Psoas muscle (tissue), 8 donors: ENCODE data around the gene ASTN1. TPM values are rescaled to one million over a fixed set of nuclear protein-coding genes. Genes with fewer than 3 reads are reported as not detected.

Experiments
- ATAC-seq, 4 donors: fragments of 200-7000 bp; cut with Tn5 transposase; one replicate each; pipeline ENCODE4 v1.9.1; 2020; ENCODE audit warnings: moderate library complexity in 3 of 4, mild to moderate bottlenecking in 2 of 4
- DNase-seq, 2 donors: peaks; one replicate each; pipeline ENCODE4 v3.0.0-alpha.2; 2020
- H3K27ac ChIP-seq: fragments of 200-600 bp; one replicate; pipeline ENCODE4 v1.8.0; 2022
- H3K27me3 ChIP-seq, 3 donors: fragments of 200-600 bp in 1 of 3; one replicate each; pipeline versions ENCODE4 v1.6.1 to v1.8.0; 2013 to 2022; ENCODE audit warnings: low read length in 2 of 3, mild to moderate bottlenecking in 2 of 3, moderate library complexity in 1 of 3; ENCODE audit not compliant: insufficient read depth in 3 of 3
- H3K36me3 ChIP-seq, 2 donors: fragments of 200-600 bp in 1 of 2; one replicate each; pipeline versions ENCODE4 v1.6.1 to v1.8.0; 2013 to 2022; ENCODE audit warnings: low read depth in 1 of 2, mild to moderate bottlenecking in 1 of 2, moderate library complexity in 1 of 2; ENCODE audit not compliant: insufficient read depth in 1 of 2
- H3K4me1 ChIP-seq: fragments of 200-600 bp; one replicate; pipeline ENCODE4 v1.8.0; 2022
- H3K4me3 ChIP-seq: fragments of 200-600 bp; one replicate; pipeline ENCODE4 v1.8.0; 2022; ENCODE audit warnings: mild to moderate bottlenecking
- H3K9me3 ChIP-seq: fragments of 200-600 bp; one replicate; pipeline ENCODE4 v1.8.0; 2022
- WGBS, 3 donors: extraction: QIAGEN DNeasy Blood & Tissue Kit; methylation state at CpG; one replicate each; pipeline versions ENCODE4 v1.1.6 to v1.1.7; 2013; 5-methylcytosine and 5-hydroxymethylcytosine counted together
- intact Hi-C, 2 donors: fragments of 100-400 bp; cut with DNase I; formaldehyde crosslinking; loops; one replicate each; pipeline versions ENCODE4 v1.11.0 to v1.14.2; 2022
- polyA plus RNA-seq, 3 donors: library from polyadenylated mRNA; stranded (reverse); fragments of 200-250 nt; gene quantifications; one replicate each; pipeline ENCODE4 v1.2.3, GENCODE V29; 2013
- total RNA-seq, 4 donors: library from RNA; stranded (reverse); fragmentation: NEBNext Ultra II Directional in 2 of 4; extraction: Animal tissue kit (Norgen Biotek cat#: 25700) in 2 of 4; gene quantifications; one replicate each; pipeline versions ENCODE4 v1.2.1 to v1.2.4, GENCODE V29; 2021 to 2023
- TF ChIP-seq, protein P1 (sequence below): fragments of 200-600 bp; IDR thresholded peaks from one replicate; pipeline ENCODE4 v1.8.0; 2022; ENCODE audit warnings: antibody characterized with exemption
- donor health status: healthy with polysubstance abuse.
- donor health status: DM: no; HTN: no; CAD: no; lungs with moderate emphysema.
- donor health status: Bipolar disorder and iron deficiency.
- donor health status: healthy.
- donor health status: DM: yes; HTN: yes; CAD: no.
- donor health status: DM: no; HTN: no; CAD: no.
- donor health status: DM: no; HTN: no; CAD: no.
- donor health status: DM: yes; HTN: yes; CAD: no.

ASTN1 gene
- total and polyA plus RNA-seq, 7 donors, result 0.03 to 0.51 (median 0.11) TPM; not detected in 1

DNA sequence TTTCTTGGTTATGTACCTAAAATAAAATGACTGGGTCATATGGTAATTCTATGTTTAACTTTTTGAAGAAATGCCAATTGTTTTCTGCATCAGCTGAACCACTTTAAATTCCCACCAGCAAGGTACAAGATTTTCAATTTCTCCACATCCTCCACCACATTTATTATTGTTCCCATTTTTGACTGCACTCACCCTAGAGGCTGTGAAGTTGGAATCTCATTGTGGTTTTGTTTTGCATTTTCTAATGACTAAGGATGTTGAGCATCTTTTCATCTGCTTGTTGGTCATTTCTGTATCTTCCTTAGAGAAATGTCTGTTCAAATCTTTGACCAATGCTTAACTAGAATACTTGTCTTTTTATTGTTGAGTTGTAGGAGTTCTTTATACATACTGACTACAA, 72.5 kb downstream of the ASTN1 start:
- intact Hi-C loops, result no loop called here
- no peaks in the 10 kb centered on the region for H3K36me3 ChIP-seq
- ATAC-seq, result no peak
- no peak for DNase-seq
- TF ChIP-seq, protein P1, sequence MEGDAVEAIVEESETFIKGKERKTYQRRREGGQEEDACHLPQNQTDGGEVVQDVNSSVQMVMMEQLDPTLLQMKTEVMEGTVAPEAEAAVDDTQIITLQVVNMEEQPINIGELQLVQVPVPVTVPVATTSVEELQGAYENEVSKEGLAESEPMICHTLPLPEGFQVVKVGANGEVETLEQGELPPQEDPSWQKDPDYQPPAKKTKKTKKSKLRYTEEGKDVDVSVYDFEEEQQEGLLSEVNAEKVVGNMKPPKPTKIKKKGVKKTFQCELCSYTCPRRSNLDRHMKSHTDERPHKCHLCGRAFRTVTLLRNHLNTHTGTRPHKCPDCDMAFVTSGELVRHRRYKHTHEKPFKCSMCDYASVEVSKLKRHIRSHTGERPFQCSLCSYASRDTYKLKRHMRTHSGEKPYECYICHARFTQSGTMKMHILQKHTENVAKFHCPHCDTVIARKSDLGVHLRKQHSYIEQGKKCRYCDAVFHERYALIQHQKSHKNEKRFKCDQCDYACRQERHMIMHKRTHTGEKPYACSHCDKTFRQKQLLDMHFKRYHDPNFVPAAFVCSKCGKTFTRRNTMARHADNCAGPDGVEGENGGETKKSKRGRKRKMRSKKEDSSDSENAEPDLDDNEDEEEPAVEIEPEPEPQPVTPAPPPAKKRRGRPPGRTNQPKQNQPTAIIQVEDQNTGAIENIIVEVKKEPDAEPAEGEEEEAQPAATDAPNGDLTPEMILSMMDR, result no peak
- H3K9me3 ChIP-seq, result no peaks in the 10 kb centered on the region
- no peaks in the 10 kb centered on the region for H3K4me1 ChIP-seq
- H3K27me3 ChIP-seq, result no peaks in the 10 kb centered on the region
- H3K4me3 ChIP-seq, result no peak overlapping the region
- no peak overlapping the region for H3K27ac ChIP-seq

DNA sequence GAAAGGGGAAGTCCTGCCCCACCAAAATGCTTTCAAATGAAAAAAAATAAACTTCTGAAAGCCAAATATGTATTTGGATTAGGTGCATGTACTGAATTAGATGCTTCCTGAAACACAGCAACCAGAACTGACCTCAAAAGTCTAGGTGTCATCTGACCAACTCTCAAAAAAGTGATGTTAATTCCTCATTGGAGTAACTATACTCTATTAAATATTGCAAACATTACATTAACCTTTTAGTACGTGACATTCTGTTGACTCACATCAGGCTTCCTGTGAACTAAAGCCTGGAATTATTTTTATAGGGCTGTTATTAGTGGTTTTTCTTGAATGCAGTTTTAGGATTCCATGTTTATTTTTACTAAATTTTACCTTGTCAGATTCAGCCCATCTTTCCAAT, 73.5 kb downstream of the ASTN1 start:
- no peak overlapping the region for H3K27ac ChIP-seq
- no peaks in the 10 kb centered on the region for H3K9me3 ChIP-seq
- WGBS, 3 donors, result 65 to 74% (median 66%) methylated on average over 1 of the region's 1 CpG
- TF ChIP-seq, protein P1, result no peak
- intact Hi-C loops, result no loop called here
- H3K4me1 ChIP-seq, result no peaks in the 10 kb centered on the region
- H3K4me3 ChIP-seq, result no peak overlapping the region
- DNase-seq (no peak), ATAC-seq (no peak)
- no peaks in the 10 kb centered on the region for H3K36me3 ChIP-seq
- no peaks in the 10 kb centered on the region for H3K27me3 ChIP-seq

DNA sequence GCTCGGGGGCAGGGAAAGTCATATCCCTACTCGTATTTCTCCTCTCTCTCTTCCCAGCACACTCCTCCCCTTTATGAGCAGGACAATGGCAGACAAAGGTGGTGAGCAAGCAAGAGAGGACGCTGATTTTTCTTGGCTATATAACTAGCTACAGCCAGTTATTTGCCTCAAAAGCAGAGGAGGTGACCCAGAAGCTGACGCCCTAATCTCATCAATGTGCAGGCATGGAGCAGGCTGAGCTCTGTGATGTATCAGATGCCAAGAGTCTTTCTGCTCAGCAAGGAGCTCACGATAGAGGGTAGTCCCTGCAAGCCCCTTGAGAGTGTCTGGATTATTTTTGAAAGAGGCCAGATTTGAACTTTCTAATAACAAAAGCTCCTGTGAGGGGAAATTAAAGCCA, 75.5 kb downstream of the ASTN1 start:
- intact Hi-C loops, result no loop called here
- H3K9me3 ChIP-seq, result no peaks in the 10 kb centered on the region
- peaks cover 0 to under 1% (median 0%) of the 10 kb centered on the region in 3 donors for H3K27me3 ChIP-seq
- TF ChIP-seq, protein P1, result no peak
- DNase-seq (no peak), ATAC-seq (no peak)
- no peaks in the 10 kb centered on the region for H3K4me1 ChIP-seq
- no peak overlapping the region for H3K27ac ChIP-seq
- 44 to 49% (median 47%) methylated on average over 5 of the region's 5 CpGs for WGBS, 3 donors
- no peaks in the 10 kb centered on the region for H3K36me3 ChIP-seq
- H3K4me3 ChIP-seq, result no peak overlapping the region

DNA sequence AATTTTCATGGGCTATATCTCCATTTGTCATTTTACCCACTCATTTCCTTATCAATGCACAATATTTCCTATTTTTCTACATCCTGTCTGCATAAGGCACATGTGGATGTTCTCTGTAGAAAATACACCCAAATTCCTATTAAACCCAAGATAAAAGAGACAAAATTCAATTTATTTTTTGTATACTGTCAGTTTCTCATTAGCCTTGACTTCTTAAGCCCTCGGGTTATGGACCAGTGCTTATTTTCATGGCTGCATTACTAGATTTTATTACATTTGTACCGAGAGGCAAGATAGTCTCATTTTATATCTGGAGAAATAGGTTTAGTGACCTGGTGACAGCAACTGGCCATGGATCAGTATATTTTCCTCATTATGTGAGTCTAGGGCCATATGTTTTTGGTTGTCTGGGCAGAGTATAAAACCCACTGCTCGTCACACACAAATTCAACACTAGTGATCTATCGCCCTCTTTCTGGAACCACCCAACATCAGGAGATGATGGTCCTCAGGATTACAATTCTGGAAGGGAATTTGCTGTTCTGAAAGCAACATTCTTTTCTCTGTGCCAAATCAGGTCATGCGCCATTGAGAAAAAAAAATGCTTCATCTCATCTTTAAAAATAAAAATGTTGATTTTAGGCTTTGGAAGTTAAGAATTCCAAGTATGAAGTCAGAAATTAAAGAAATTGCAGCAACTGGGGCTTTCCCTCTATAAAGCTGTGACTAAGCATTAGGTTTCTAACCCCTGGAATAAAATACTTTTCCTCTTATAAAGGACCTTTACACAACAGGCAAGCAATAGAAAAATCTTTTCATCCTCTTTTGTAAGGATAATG, 81.4 kb downstream of the ASTN1 start:
- intact Hi-C loops, result no loop called here
- Histone ChIP-seq H3K36me3 (no peaks in the 10 kb centered on the region), H3K27ac (no peak overlapping the region), H3K9me3 (no peaks in the 10 kb centered on the region), H3K4me3 (no peak overlapping the region), H3K27me3 (peaks cover 0 to 2% (median 0%) of the 10 kb centered on the region in 3 donors), H3K4me1 (no peaks in the 10 kb centered on the region)
- DNase-seq, result no peak
- WGBS, 3 donors, result 62 to 70% (median 64%) methylated on average over 5 of the region's 5 CpGs
- TF ChIP-seq, protein P1, result no peak
- no peak for ATAC-seq

DNA sequence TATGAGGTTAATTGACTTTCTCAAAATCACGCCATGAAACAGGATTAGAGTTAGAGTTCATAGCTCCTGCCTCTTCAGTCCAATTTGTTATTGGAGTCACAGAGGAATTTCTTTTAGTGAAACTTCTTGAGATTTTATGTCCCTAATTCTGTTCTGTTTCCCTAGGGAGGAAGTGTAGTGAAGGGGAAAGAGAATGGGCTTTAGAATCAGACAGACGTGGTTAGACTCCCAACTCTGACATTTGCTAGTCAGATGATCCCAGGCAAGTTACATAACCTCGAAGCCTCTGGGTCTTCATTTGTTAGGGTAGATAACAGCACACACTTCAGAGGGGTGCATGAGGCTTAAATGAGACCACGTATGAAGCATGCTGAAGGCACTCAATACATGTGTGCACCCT, 83.9 kb downstream of the ASTN1 start:
- Histone ChIP-seq H3K36me3 (no peaks in the 10 kb centered on the region), H3K4me3 (no peak overlapping the region), H3K27ac (no peak overlapping the region), H3K4me1 (no peaks in the 10 kb centered on the region), H3K9me3 (no peaks in the 10 kb centered on the region), H3K27me3 (peaks cover 0 to 3% (median 0%) of the 10 kb centered on the region in 3 donors)
- DNase-seq (no peak), ATAC-seq (no peak)
- intact Hi-C loops, result no loop called here
- 59 to 64% (median 61%) methylated on average over 4 of the region's 4 CpGs for WGBS, 3 donors
- TF ChIP-seq, protein P1, result no peak
